NCI-H2227 (cell line): ENCODE measurements around the gene CWC22.

Source experiments
- DNase-seq: peaks from one replicate; lab custom pipeline; 2025; ENCODE audit not compliant: unreplicated experiment; lab: John Stamatoyannopoulos, UW

The CWC22 gene

DNA sequence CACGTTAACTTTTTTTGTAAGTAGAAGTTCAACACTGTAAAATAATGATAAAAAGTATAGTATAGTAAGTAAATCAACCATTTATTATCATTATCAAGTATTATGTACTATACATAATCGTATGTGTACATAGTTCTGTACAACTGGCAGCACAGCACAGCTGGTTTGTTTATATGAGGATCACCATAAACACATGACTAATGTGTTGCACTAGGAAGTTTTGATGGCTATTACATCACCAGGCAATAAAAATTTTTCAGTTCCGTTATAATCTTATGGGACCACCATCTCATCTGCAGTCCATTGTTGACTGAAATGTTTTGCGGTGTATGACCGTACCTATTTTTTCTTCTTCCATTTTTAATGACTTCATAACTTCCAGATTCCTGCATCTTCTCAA lies 106.4 kb downstream of the CWC22 start:
- no peak for DNase-seq

- DNase-seq = no peak
Measured at GRCh38 chr2:179899666-179900065, 107.4 kb downstream of the CWC22 start.

GRCh38 chr2:179898873-179899272 lies 108.2 kb downstream of the CWC22 start:
- peak; percentile 33 for DNase-seq
